Measurements from ENCODE around the gene ATP2B2. TPM values are rescaled to one million over a fixed set of nuclear protein-coding genes. Genes with fewer than 3 reads are reported as not detected.
"Not testable (repeated sequence)": the region's sequence is repeated elsewhere in the genome, so short reads cannot be mapped to it uniquely, and the experiment has no call there.

Gene ATP2B2
- total and polyA plus RNA-seq, 2 donors from 2014 or later: 0.19 to 0.22 TPM

DNA sequence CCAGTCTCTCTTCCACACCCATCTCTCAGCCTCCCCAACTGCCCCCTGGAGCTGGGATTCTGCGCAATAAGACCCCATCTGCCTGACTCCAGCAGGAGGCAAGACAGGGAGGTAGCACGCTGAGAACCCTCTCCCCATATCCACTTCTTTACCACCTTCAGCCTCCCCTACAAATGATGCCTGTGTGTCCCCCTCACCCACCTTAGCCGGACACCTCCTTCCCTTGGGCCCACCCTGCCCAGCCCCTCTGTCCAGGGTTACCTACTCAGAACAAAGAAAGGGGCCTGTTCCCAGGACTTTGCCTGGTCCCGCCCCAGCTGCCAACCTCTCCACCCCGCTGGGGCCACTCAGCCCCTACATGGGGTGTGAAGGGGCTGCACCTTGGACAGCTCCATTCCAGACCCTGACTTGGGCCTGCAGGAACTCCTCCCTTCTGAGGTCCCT lies 40.8 kb upstream of the ATP2B2 start:
- FAIRE-seq (no peak), DNase-seq (peak in 1 of 5 donors; percentile 11)
- Histone ChIP-seq H3K4me1 (ENCODE audit: control insufficient read depth in 2 of 3, insufficient read depth in 2 of 3, low read depth in 1 of 3, low read length in 3 of 3) (no peaks in the 10 kb centered on the region), H3K9me3 (ENCODE audit: control insufficient read depth in 2 of 3, insufficient read depth in 1 of 3, low read length in 3 of 3) (peaks cover 0 to 6% (median 4%) of the 10 kb centered on the region in 3 donors), H3K27me3 (ENCODE audit: control insufficient read depth, insufficient read depth, low read length) (no peaks in the 10 kb centered on the region), H3K27ac (ENCODE audit: low read depth in 2 of 2, low read length in 2 of 2) (no peak overlapping the region), H3K4me3 (ENCODE audit: low read length in 3 of 3) (no peak overlapping the region), H3K36me3 (ENCODE audit: control insufficient read depth in 2 of 3, insufficient read depth in 3 of 3, low read length in 3 of 3) (no peaks in the 10 kb centered on the region), H3K9ac (ENCODE audit: low read length in 3 of 3) (no peak overlapping the region)
- intact Hi-C loops (cut with DNase I): no loop called here
- TF ChIP-seq, protein P1, sequence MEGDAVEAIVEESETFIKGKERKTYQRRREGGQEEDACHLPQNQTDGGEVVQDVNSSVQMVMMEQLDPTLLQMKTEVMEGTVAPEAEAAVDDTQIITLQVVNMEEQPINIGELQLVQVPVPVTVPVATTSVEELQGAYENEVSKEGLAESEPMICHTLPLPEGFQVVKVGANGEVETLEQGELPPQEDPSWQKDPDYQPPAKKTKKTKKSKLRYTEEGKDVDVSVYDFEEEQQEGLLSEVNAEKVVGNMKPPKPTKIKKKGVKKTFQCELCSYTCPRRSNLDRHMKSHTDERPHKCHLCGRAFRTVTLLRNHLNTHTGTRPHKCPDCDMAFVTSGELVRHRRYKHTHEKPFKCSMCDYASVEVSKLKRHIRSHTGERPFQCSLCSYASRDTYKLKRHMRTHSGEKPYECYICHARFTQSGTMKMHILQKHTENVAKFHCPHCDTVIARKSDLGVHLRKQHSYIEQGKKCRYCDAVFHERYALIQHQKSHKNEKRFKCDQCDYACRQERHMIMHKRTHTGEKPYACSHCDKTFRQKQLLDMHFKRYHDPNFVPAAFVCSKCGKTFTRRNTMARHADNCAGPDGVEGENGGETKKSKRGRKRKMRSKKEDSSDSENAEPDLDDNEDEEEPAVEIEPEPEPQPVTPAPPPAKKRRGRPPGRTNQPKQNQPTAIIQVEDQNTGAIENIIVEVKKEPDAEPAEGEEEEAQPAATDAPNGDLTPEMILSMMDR (IDR thresholded peaks at IDR 0.05; ENCODE audit: borderline replicate concordance, extremely low read depth, insufficient read depth): no peak

DNA sequence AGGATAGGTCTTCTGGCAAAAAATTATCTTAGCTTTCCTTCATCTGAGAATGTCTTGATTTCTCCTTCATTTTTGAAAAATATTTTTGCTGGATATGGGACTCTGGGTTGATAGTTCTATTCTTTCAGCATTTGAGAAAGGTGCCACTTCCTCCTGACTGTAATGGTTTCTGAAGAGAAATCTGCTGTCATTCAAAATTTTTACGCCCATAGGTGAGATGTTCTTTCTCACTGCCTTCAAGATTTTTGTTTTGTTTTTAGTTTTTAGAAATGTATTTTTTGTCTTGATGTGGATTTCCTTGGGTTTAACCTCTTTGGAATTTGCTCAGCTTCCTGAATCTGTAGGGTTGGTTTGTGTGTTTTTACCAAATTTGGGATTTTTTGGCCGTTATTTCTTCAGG lies 37.1 kb upstream of the ATP2B2 start:
- peaks cover 0 to 7% (median 6%) of the 10 kb centered on the region in 3 donors for H3K9me3 ChIP-seq (ENCODE audit: control insufficient read depth in 2 of 3, insufficient read depth in 1 of 3, low read length in 3 of 3)
- TF ChIP-seq, protein P1 (IDR thresholded peaks at IDR 0.05; ENCODE audit: borderline replicate concordance, extremely low read depth, insufficient read depth): no peak
- DNase-seq: no peak
- FAIRE-seq: no peak
- intact Hi-C loops (cut with DNase I): no loop called here
- no peak overlapping the region for H3K9ac ChIP-seq (ENCODE audit: low read length in 3 of 3)
- no peak overlapping the region for H3K4me3 ChIP-seq (ENCODE audit: low read length in 3 of 3)
- H3K4me1 ChIP-seq (ENCODE audit: control insufficient read depth in 2 of 3, insufficient read depth in 2 of 3, low read depth in 1 of 3, low read length in 3 of 3): no peaks in the 10 kb centered on the region
- no peaks in the 10 kb centered on the region for H3K27me3 ChIP-seq (ENCODE audit: control insufficient read depth, insufficient read depth, low read length)
- no peak overlapping the region for H3K27ac ChIP-seq (ENCODE audit: low read depth in 2 of 2, low read length in 2 of 2)
- H3K36me3 ChIP-seq (ENCODE audit: control insufficient read depth in 2 of 3, insufficient read depth in 3 of 3, low read length in 3 of 3): no peaks in the 10 kb centered on the region

DNA sequence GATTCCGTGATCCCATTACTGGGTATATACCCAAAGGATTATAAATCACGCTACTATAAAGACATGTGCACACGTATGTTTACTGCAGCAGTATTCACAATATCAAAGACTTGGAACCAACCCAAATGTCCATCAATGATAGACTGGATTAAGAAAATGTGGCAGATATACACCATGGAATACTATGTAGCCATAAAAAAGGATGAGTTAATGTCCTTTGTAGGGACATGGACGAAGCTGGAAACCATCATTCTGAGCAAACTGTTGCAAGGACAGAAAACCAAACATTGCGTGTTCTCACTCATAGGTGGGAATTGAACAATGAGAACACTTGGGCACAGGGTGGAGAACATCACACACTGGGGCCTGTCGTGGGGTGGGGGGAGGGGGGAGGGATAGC lies 35.0 kb upstream of the ATP2B2 start:
- H3K4me1 ChIP-seq (ENCODE audit: control insufficient read depth in 2 of 3, insufficient read depth in 2 of 3, low read depth in 1 of 3, low read length in 3 of 3); H3K36me3 ChIP-seq (ENCODE audit: control insufficient read depth in 2 of 3, insufficient read depth in 3 of 3, low read length in 3 of 3); H3K9ac ChIP-seq (ENCODE audit: low read length in 3 of 3); intact Hi-C loops (cut with DNase I); H3K27ac ChIP-seq (ENCODE audit: low read depth in 2 of 2, low read length in 2 of 2); FAIRE-seq; DNase-seq; H3K4me3 ChIP-seq (ENCODE audit: low read length in 3 of 3); H3K27me3 ChIP-seq (ENCODE audit: control insufficient read depth, insufficient read depth, low read length); H3K9me3 ChIP-seq (ENCODE audit: control insufficient read depth in 2 of 3, insufficient read depth in 1 of 3, low read length in 3 of 3): not testable (repeated sequence)

DNA sequence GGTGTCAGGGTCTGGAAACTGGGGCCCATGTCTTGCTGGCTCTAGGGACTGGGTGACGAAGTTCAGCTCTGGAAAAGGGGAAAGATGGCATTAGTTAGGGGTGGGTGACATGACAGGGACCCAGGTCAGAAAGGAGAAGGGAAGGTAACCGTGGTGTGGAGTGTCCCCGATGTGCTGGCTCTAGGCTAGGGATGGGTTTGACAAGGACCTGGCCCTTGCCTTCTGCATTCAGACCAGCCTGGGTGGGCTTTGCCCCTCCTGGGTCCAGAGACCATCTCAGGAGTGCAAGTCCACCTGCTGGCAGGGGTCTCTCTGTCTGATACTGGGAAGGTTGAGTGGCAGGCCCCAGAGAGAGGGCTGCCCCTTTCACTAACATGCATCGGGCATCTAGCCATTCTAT lies 28.7 kb upstream of the ATP2B2 start:
- Histone ChIP-seq H3K4me3 (ENCODE audit: low read length in 3 of 3) (no peak overlapping the region), H3K36me3 (ENCODE audit: control insufficient read depth in 2 of 3, insufficient read depth in 3 of 3, low read length in 3 of 3) (no peaks in the 10 kb centered on the region), H3K27ac (ENCODE audit: low read depth in 2 of 2, low read length in 2 of 2) (no peak overlapping the region), H3K27me3 (ENCODE audit: control insufficient read depth, insufficient read depth, low read length) (no peaks in the 10 kb centered on the region), H3K9me3 (ENCODE audit: control insufficient read depth in 2 of 3, insufficient read depth in 1 of 3, low read length in 3 of 3) (no peaks in the 10 kb centered on the region), H3K9ac (ENCODE audit: low read length in 3 of 3) (no peak overlapping the region), H3K4me1 (ENCODE audit: control insufficient read depth in 2 of 3, insufficient read depth in 2 of 3, low read depth in 1 of 3, low read length in 3 of 3) (no peaks in the 10 kb centered on the region)
- TF ChIP-seq, protein P1 (IDR thresholded peaks at IDR 0.05; ENCODE audit: borderline replicate concordance, extremely low read depth, insufficient read depth): no peak
- DNase-seq (peak in 1 of 5 donors; percentile 18), FAIRE-seq (no peak)
- intact Hi-C loops (cut with DNase I): no loop called here

All from kidney (tissue), 14 donors.